GM19351 (cell line): ENCODE results near the gene HIVEP1.
"Not testable (repeated sequence)": the region's sequence is repeated elsewhere in the genome, so short reads cannot be mapped to it uniquely, and the experiment has no call there.

Experiments
- ATAC-seq: cut with Tn5 transposase; IDR thresholded peaks from one replicate; pipeline ENCODE4 v1.9.1; 2021; ENCODE audit warnings: mild to moderate bottlenecking, moderate library complexity; ENCODE audit not compliant: unreplicated experiment

The HIVEP1 gene

DNA sequence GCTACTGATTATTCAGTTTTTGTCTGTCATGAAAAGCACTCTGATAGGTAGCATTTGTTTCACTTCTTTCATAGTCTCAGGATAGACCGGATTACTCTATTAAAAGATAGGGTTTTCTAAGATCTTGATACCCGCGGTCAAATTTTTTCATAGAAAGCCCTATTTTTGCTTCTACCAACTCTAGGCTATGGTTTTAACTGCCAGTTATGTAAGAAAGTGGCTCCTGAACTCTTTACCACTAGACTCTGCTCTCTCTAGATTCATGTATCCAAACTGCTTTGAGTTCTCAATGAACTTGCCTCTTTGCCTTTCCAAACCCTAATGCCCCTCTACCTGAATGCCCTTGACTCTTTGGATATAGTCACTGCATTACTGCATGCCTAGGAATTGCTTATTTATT is 70.3 kb downstream of the HIVEP1 start:
- ATAC-seq: no peak

- no peak for ATAC-seq
These were observed 71.2 kb downstream of the HIVEP1 start for GRCh38 chr6:12083302-12083701.

DNA sequence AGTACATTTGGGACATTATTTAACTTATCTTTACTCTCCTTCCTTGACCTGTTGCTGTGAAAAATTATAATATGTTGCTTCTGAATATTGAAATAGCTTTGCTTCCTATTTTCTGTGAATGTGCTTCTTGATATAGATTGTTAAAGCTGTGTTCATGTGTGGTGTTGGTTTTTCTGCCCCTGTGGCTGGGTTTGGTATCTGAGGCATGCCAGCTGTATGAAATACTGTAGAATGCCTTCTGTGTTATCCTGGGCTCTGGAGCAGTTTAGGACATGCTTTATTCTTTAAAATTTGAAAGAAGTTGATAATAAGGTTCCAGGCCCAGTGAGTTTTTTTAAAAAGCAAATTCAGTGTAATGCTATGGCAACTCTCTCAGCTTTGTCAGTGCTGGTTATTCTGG is 71.7 kb downstream of the HIVEP1 start:
- no peak for ATAC-seq

GRCh38 chr6:12084681-12085080 is 72.6 kb downstream of the HIVEP1 start:
- ATAC-seq: no peak

- ATAC-seq: no peak
These were observed 76.4 kb downstream of the HIVEP1 start for GRCh38 chr6:12088531-12088930.

GRCh38 chr6:12090714-12091113 is 78.6 kb downstream of the HIVEP1 start:
- no peak for ATAC-seq

- no peak for ATAC-seq
These were observed 80.7 kb downstream of the HIVEP1 start for GRCh38 chr6:12092762-12093161.

GRCh38 chr6:12094689-12095088 is 82.6 kb downstream of the HIVEP1 start:
- ATAC-seq: no peak

DNA sequence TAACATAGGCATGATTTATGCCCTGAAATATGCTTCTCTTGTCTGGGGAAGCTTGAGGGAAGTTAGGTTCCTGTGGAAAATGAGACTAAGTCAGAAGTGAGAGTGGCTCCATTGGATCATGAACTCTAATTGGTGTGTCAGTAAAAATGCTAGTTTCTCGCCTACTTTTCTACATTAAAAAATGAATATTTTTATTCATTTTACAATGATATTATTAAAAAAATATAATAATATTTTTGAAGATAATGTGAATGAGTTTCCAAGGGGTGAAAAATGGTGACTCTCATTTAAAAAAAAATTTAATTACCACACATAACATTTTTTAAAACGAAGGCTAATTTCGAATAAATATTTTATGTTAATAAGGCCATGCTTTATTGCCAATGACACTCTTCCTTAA is 84.2 kb downstream of the HIVEP1 start:
- no peak for ATAC-seq

DNA sequence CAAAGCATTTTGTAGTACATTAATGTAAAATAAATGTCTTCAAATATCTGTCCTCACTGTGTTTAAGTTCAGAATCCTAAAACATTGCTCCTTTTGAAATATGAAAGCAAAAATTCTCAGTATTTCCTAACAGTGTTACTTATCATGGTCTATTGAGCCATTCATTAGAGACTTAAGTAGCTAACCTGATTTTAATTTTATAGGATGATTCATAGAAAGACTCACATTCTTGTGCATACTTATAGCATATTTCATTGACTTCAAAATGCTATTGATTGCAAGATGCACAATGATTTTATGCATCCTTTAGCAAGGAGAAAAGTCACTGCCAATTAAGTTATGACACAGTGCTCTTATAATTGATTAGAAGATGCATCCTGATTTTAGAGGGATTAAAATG is 85.7 kb downstream of the HIVEP1 start:
- ATAC-seq: no peak

GRCh38 chr6:12099623-12100338 is 87.7 kb downstream of the HIVEP1 start:
- ATAC-seq: no peak

DNA sequence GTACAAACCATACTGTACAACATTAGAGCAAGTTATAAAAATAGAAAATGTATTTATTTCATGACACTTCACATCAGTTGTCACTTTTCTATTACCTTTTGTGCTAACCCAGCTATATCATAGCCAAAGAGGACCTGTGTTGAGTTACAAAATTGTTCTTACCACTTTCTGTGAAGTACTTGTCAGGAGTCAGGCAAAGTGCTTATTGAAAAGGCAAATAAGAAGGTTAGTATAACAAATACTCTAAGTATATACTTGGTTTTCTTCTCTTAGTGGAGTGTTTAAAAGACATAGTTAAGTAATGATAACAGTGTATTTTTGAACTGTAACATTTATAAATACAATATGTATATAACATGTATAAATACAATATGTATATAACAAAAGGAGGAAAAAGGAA is 88.9 kb downstream of the HIVEP1 start:
- ATAC-seq: no peak

DNA sequence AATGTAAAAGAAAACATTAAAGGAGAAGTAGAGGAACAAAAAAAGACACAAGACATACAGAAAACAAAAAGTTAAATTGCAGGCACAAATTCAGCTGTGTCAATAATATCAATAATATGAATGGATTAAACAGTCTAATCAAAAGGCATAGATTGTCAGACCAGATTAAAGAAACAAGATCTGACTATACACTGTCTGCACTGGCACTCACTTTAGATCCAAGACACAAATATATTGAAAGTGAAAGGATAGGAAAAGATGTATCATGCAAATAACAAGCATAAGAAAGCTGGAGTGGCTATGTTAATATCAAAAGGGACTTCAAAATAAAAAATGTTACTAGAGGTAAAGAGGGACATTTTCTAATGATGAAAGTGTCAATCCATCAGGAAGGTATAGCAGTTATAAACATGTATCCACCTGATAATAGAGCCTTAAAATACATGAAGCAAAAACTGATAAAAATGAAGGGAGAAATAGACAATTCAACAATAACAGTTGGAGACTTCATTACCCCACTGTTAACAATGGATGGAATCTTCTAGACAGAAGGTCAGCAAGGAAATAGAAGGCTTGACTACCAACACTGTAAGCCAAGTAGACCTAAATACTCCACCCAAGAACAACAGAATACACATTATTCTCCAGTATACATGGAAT is 89.7 kb downstream of the HIVEP1 start:
- ATAC-seq: no peak

DNA sequence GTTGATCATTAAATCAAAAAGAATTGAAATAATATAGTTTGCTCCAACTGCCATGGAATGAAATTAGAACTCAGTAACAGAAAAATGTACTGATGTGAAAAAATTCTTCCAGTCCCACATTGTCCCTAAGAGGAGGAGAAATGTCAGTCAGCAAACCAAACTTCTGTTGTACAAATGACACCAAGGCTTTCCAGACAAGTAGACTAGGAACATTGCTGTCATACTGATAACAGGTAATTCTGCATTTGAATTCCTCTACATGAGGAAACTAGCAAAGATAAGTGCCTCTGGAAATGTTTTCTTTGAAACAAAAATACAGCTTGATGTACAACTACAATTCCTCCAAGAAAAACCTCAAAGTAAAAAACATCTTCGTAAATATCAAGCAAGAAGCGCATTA is 90.2 kb downstream of the HIVEP1 start:
- no peak for ATAC-seq

- no peak for ATAC-seq
These were observed 91.0 kb downstream of the HIVEP1 start for GRCh38 chr6:12103158-12103557.

GRCh38 chr6:12105271-12105670 is 93.2 kb downstream of the HIVEP1 start:
- ATAC-seq: no peak

DNA sequence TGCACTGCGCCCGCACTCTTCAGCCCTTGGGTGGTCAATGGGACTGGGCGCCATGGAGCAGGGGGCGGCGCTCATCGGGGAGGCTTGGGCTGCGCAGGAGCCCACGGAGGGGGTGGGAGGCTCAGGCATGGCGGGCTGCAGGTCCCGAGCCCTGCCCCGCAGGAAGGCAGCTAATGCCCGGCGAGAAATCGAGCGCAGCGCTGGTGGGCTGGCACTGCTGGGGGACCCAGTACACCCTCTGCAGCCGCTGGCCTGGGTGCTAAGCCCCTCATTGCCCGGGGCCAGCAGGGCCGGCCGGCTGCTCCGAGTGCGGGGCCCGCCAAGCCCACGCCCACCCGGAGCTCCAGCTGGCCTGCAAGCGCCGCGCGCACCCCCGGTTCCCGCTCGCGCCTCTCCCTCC is 96.3 kb downstream of the HIVEP1 start:
- ATAC-seq: not testable (repeated sequence)

DNA sequence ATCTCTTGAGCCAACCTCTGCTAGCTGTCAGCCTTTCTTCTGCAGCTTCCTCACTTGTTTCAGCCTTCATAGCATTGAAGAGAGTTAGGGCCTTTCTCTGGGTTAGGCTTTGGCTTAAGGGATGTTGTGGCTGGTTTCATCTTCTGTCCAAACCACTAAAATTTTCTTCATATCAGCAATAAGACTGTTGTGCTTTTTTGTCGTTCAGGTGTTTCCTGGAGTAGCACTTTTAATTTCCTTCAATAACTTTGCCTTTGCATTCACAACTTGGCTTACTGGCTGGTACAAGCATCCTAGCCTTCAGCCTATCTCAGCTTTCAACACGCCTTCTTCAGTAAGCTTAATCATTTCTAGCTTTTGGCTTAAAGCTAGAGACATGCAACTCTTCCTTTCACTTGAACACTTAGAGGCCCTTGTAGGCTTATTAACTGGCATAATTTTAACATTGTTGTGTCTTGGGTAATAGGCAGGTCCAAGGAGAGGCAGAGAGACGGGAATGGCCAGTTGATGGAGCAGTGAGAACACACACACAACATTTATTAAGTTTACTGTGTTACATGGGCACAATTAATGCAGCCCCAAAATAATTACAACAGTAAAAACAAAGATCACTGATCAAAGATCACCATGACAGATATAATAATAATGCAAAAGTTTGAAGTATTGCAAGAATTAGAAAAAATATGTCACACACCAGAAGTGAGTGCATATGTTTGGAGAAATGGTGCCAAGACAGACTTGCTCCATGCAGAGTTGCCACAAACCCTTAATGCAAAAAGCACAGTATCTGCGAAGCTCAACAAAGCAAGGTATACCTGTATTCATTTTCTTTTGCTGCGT is 98.6 kb downstream of the HIVEP1 start:
- no peak for ATAC-seq

- ATAC-seq: no peak
These were observed 99.2 kb downstream of the HIVEP1 start for GRCh38 chr6:12111363-12111670.

GRCh38 chr6:12112540-12113189 is 100.6 kb downstream of the HIVEP1 start:
- no peak for ATAC-seq

DNA sequence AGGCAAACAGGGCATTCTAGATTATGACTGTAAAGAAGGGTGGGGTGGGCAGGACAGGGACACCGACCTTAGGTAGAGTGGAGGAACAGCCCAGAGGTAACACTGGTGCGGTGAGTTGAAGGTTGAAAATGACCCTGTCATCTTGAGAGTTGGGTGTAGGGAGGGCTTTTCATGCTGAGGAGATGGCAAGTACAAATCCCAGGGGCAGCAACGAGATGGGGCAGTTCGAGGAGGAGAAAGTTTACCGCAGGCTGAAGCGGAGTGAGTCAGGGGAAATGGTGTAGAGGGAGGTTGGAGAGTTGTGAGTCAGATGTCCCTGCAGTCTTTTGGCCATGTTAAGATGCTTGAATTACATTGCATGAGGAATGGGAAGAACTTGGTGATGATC is 101.1 kb downstream of the HIVEP1 start:
- ATAC-seq: no peak
